Measurements from ENCODE around the gene KCTD12.
"Not testable (repeated sequence)": the region's sequence is repeated elsewhere in the genome, so short reads cannot be mapped to it uniquely, and the experiment has no call there.

DNA sequence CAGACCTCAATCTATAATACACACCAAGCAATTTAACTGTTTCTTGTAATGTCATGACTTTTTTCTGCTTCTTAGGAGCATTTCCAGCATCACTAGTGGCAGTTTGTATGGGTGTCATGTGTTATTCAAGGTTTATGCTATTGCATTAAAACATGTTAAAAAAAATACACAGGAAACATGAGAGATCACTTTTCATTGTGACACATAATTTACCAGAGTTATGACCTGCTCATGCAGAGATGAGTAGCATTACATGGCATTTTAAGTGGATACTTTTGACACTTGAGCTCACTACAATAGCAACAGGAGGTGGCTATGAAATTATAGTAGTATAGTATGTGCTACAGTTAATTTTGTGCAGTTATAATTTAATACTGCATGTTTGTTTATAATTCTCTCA, 11.0 kb upstream of the KCTD12 start:
- not testable (repeated sequence) for TF ChIP-seq POLR2A (IDR thresholded peaks at IDR 0.05)
- TF ChIP-seq, protein P1, sequence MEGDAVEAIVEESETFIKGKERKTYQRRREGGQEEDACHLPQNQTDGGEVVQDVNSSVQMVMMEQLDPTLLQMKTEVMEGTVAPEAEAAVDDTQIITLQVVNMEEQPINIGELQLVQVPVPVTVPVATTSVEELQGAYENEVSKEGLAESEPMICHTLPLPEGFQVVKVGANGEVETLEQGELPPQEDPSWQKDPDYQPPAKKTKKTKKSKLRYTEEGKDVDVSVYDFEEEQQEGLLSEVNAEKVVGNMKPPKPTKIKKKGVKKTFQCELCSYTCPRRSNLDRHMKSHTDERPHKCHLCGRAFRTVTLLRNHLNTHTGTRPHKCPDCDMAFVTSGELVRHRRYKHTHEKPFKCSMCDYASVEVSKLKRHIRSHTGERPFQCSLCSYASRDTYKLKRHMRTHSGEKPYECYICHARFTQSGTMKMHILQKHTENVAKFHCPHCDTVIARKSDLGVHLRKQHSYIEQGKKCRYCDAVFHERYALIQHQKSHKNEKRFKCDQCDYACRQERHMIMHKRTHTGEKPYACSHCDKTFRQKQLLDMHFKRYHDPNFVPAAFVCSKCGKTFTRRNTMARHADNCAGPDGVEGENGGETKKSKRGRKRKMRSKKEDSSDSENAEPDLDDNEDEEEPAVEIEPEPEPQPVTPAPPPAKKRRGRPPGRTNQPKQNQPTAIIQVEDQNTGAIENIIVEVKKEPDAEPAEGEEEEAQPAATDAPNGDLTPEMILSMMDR (IDR thresholded peaks at IDR 0.05): not testable (repeated sequence)

Data from Peyer's patch (tissue), 4 donors.